Ectodermal cell (in vitro differentiated cells): ENCODE measurements around the gene KRT4.

Source experiments
- H3K27ac ChIP-seq: 2 replicates; pipeline ENCODE4 v1.7.0; 2013; ENCODE audit warnings: mild to moderate bottlenecking, low read depth, low read length; ENCODE audit not compliant: insufficient read depth, poor library complexity, severe bottlenecking
- H3K27me3 ChIP-seq: 2 replicates; pipeline ENCODE4 v1.7.0; 2013; ENCODE audit warnings: mild to moderate bottlenecking, low read length; ENCODE audit not compliant: insufficient read depth, control insufficient read depth, poor library complexity, severe bottlenecking
- H3K36me3 ChIP-seq: one replicate; pipeline ENCODE4 v1.7.0; 2013; ENCODE audit warnings: low read length; ENCODE audit not compliant: control insufficient read depth, insufficient read depth
- H3K4me1 ChIP-seq: one replicate; pipeline ENCODE4 v1.7.0; 2013; ENCODE audit warnings: low read length; ENCODE audit not compliant: control insufficient read depth, insufficient read depth
- H3K4me3 ChIP-seq: 2 replicates; pipeline ENCODE4 v1.7.0; 2013; ENCODE audit warnings: low read depth, low read length, control low read depth; ENCODE audit not compliant: insufficient read depth
- H3K9me3 ChIP-seq: 2 replicates; pipeline ENCODE4 v1.7.0; 2013; ENCODE audit warnings: mild to moderate bottlenecking, low read length, moderate library complexity; ENCODE audit not compliant: control insufficient read depth
- WGBS, 2 experiments: methylation state at CpG; one replicate each; pipeline ENCODE4 v1.1.7; 2013; ENCODE audit warnings: missing lambda C conversion rate in 2 of 2; 5-methylcytosine and 5-hydroxymethylcytosine counted together

Gene KRT4

GRCh38 chr12:52781399-52782082 lies 32.4 kb downstream of the KRT4 start:
- Histone ChIP-seq H3K4me3 (no peak overlapping the region), H3K27me3 (peaks cover 3% of the 10 kb centered on the region), H3K9me3 (no peaks in the 10 kb centered on the region), H3K36me3 (no peaks in the 10 kb centered on the region), H3K4me1 (no peaks in the 10 kb centered on the region), H3K27ac (no peak overlapping the region)
- 90 to 91% methylated on average over 4 of the region's 4 CpGs for WGBS, 2 experiments

GRCh38 chr12:52779914-52780313 lies 34.0 kb downstream of the KRT4 start:
- WGBS, 2 experiments = 93 to 94% methylated on average over 6 of the region's 6 CpGs
- peaks cover 3% of the 10 kb centered on the region for H3K27me3 ChIP-seq
- no peaks in the 10 kb centered on the region for H3K4me1 ChIP-seq

GRCh38 chr12:52778833-52779232 lies 35.1 kb downstream of the KRT4 start:
- Histone ChIP-seq H3K27me3 (peaks cover 3% of the 10 kb centered on the region), H3K4me1 (no peaks in the 10 kb centered on the region), H3K9me3 (no peaks in the 10 kb centered on the region), H3K4me3 (no peak overlapping the region), H3K36me3 (no peaks in the 10 kb centered on the region), H3K27ac (no peak overlapping the region)
- 95% methylated on average over 2 of the region's 2 CpGs for WGBS, 2 experiments

More at GRCh38 chr12:52779914-52780313, 34.0 kb downstream of the KRT4 start:
- Histone ChIP-seq H3K27ac (no peak overlapping the region), H3K4me3 (no peak overlapping the region), H3K36me3 (no peaks in the 10 kb centered on the region), H3K9me3 (no peaks in the 10 kb centered on the region)

GRCh38 chr12:52777566-52777965 lies 36.4 kb downstream of the KRT4 start:
- H3K4me1 ChIP-seq = no peaks in the 10 kb centered on the region
- H3K36me3 ChIP-seq = no peaks in the 10 kb centered on the region
- WGBS, 2 experiments = 94 to 96% methylated on average over 4 of the region's 4 CpGs
- peaks cover 3% of the 10 kb centered on the region for H3K27me3 ChIP-seq
- H3K27ac ChIP-seq = no peak overlapping the region
- no peaks in the 10 kb centered on the region for H3K9me3 ChIP-seq
- H3K4me3 ChIP-seq = no peak overlapping the region

GRCh38 chr12:52776913-52777395 lies 37.0 kb downstream of the KRT4 start, which contains the start of gene KRT76:
Gene KRT76 (minus strand): TSS chr12:52777345. CDS start chr12:52777291, 54 bp downstream.
- Histone ChIP-seq H3K27me3 (peaks cover 3% of the 10 kb centered on the region), H3K27ac (no peak within 1 kb of the TSS), H3K4me1 (no peaks in the 10 kb centered on the region), H3K9me3 (no peaks in the 10 kb centered on the region), H3K36me3 (no peaks in the 10 kb centered on the region), H3K4me3 (no peak within 1 kb of the TSS)
- WGBS, 2 experiments = 91% methylated on average over 8 of the region's 8 CpGs

- Histone ChIP-seq H3K9me3 (no peaks in the 10 kb centered on the region), H3K27ac (no peak overlapping the region), H3K27me3 (peaks cover 3% of the 10 kb centered on the region), H3K4me1 (no peaks in the 10 kb centered on the region), H3K36me3 (no peaks in the 10 kb centered on the region), H3K4me3 (no peak overlapping the region)
- WGBS, 2 experiments = 89 to 94% methylated on average over 5 of the region's 5 CpGs
These were observed 37.5 kb downstream of the KRT4 start for GRCh38 chr12:52776435-52776834.

GRCh38 chr12:52774629-52775250 lies 39.2 kb downstream of the KRT4 start:
- 91 to 92% methylated on average over 8 of the region's 8 CpGs for WGBS, 2 experiments
- Histone ChIP-seq H3K9me3 (no peaks in the 10 kb centered on the region), H3K36me3 (no peaks in the 10 kb centered on the region), H3K4me1 (no peaks in the 10 kb centered on the region), H3K27ac (no peak overlapping the region), H3K4me3 (no peak overlapping the region), H3K27me3 (no peaks in the 10 kb centered on the region)

GRCh38 chr12:52772772-52773171 lies 41.1 kb downstream of the KRT4 start:
- Histone ChIP-seq H3K27me3 (no peaks in the 10 kb centered on the region), H3K4me3 (no peak overlapping the region), H3K36me3 (no peaks in the 10 kb centered on the region), H3K27ac (no peak overlapping the region), H3K9me3 (no peaks in the 10 kb centered on the region), H3K4me1 (no peaks in the 10 kb centered on the region)
- WGBS, 2 experiments = 77 to 82% methylated on average over 3 of the region's 3 CpGs

- WGBS, 2 experiments = 90 to 91% methylated on average over 4 of the region's 4 CpGs
These were observed 41.7 kb downstream of the KRT4 start for GRCh38 chr12:52772188-52772587.

GRCh38 chr12:52771505-52771904 lies 42.4 kb downstream of the KRT4 start:
- Histone ChIP-seq H3K4me3 (no peak overlapping the region), H3K36me3 (no peaks in the 10 kb centered on the region), H3K4me1 (no peaks in the 10 kb centered on the region), H3K27ac (no peak overlapping the region), H3K27me3 (no peaks in the 10 kb centered on the region), H3K9me3 (no peaks in the 10 kb centered on the region)
- 79 to 81% methylated on average over 4 of the region's 4 CpGs for WGBS, 2 experiments

More at GRCh38 chr12:52772188-52772587, 41.7 kb downstream of the KRT4 start:
- Histone ChIP-seq H3K9me3 (no peaks in the 10 kb centered on the region), H3K27ac (no peak overlapping the region), H3K36me3 (no peaks in the 10 kb centered on the region), H3K27me3 (no peaks in the 10 kb centered on the region), H3K4me1 (no peaks in the 10 kb centered on the region), H3K4me3 (no peak overlapping the region)
